Keratinocyte (primary cell): ENCODE results near the gene C19orf25. TPM values are rescaled to one million over a fixed set of nuclear protein-coding genes. Genes with fewer than 3 reads are reported as not detected.
A peak's percentile ranks its signal among the peaks of the same experiment; 100 is the strongest.

Experiments used
- DNase-seq: peaks from one replicate; pipeline ENCODE4 v3.0.0-alpha.2; 2011; ENCODE audit warnings: low read depth, missing footprints, low spot score
- FAIRE-seq: peaks from 2 replicates; lab custom pipeline; 2011; peaks lifted over from hg19 to GRCh38; lab: Jason Lieb, UNC
- H2AFZ ChIP-seq: 2 replicates; pipeline ENCODE4 v1.6.0; 2012; ENCODE audit warnings: low read length, control low read depth, inconsistent platforms; ENCODE audit not compliant: control insufficient read depth
- H3K27ac ChIP-seq: 2 replicates; pipeline ENCODE4 v1.5.1; 2011; ENCODE audit warnings: low read length; ENCODE audit not compliant: control insufficient read depth, insufficient read depth
- H3K27me3 ChIP-seq: 3 replicates; pipeline ENCODE4 v1.6.0; 2011; ENCODE audit warnings: low read length; ENCODE audit not compliant: control insufficient read depth, insufficient read depth; ENCODE audit errors: extremely low read depth
- H3K36me3 ChIP-seq, 2 experiments: 2 replicates in 1 of 2; 3 replicates in 1 of 2; pipeline ENCODE4 v1.5.1; 2011; ENCODE audit warnings: low read length in 2 of 2, mild to moderate bottlenecking in 1 of 2; ENCODE audit not compliant: control insufficient read depth in 2 of 2, insufficient read depth in 2 of 2; ENCODE audit errors: extremely low read depth in 1 of 2
- H3K4me1 ChIP-seq: 3 replicates; pipeline ENCODE4 v1.5.1; 2011; ENCODE audit warnings: low read length; ENCODE audit not compliant: control insufficient read depth, insufficient read depth; ENCODE audit errors: extremely low read depth
- H3K4me2 ChIP-seq: 3 replicates; pipeline ENCODE4 v1.6.0; 2011; ENCODE audit warnings: low read depth, low read length; ENCODE audit not compliant: control insufficient read depth, insufficient read depth; ENCODE audit errors: extremely low read depth
- H3K4me3 ChIP-seq, 3 experiments: fragments of 200-600 bp in 1 of 3; sonication (generic) in 1 of 3; 2 replicates in 2 of 3; 3 replicates in 1 of 3; pipeline ENCODE4 v1.5.1; 2011 to 2016; ENCODE audit warnings: low read length in 3 of 3, mild to moderate bottlenecking in 3 of 3, control low read depth in 2 of 3, inconsistent platforms in 1 of 3, low read depth in 1 of 3, mixed read lengths in 1 of 3, mixed run types in 1 of 3, moderate library complexity in 1 of 3; ENCODE audit not compliant: control insufficient read depth in 2 of 3, insufficient read depth in 2 of 3; ENCODE audit errors: extremely low read depth in 1 of 3
- H3K79me2 ChIP-seq: 2 replicates; pipeline ENCODE4 v1.6.0; 2012; ENCODE audit warnings: low read length; ENCODE audit not compliant: control insufficient read depth, insufficient read depth
- H3K9ac ChIP-seq: 3 replicates; pipeline ENCODE4 v1.6.0; 2011; ENCODE audit warnings: low read length; ENCODE audit not compliant: control insufficient read depth, insufficient read depth; ENCODE audit errors: extremely low read depth
- H3K9me1 ChIP-seq: 3 replicates; pipeline ENCODE4 v1.6.0; 2011; ENCODE audit warnings: low read length; ENCODE audit not compliant: control insufficient read depth, insufficient read depth; ENCODE audit errors: extremely low read depth
- H3K9me3 ChIP-seq: 2 replicates; pipeline ENCODE4 v1.5.1; 2012; ENCODE audit warnings: low read depth, low read length; ENCODE audit not compliant: control insufficient read depth
- H4K20me1 ChIP-seq: 3 replicates; pipeline ENCODE4 v1.6.0; 2011; ENCODE audit warnings: low read length; ENCODE audit not compliant: control insufficient read depth, insufficient read depth; ENCODE audit errors: extremely low read depth
- CTCF ChIP-seq, 3 experiments: IDR thresholded peaks in 1 of 3; conservative IDR thresholded peaks in 1 of 3; optimal IDR thresholded peaks in 1 of 3; 2 replicates in 2 of 3; 3 replicates in 1 of 3; pipeline versions ENCODE3 to v1.5.1; 2011; ENCODE audit warnings: low read length in 3 of 3, mild to moderate bottlenecking in 3 of 3, moderate library complexity in 2 of 3, control low read depth in 1 of 3, inconsistent platforms in 1 of 3; ENCODE audit not compliant: insufficient read depth in 2 of 3; ENCODE audit errors: extremely low read depth in 1 of 3
- EZH2 ChIP-seq: IDR thresholded peaks from one replicate; pipeline ENCODE4 v1.6.1; 2012; ENCODE audit warnings: inconsistent platforms, mild to moderate bottlenecking, low read length, moderate library complexity
- dilution Hi-C: fragments of 300-500 bp; cut with MboI; formaldehyde crosslinking; loops from one replicate; pipeline ENCODE4 v1.7.0; 2020; ENCODE audit warnings: low sequenced_read_pairs; ENCODE audit not compliant: extremely low pct_ligation_motif_present
- polyA plus RNA-seq, 5 experiments: library from polyadenylated mRNA; depleted of rRNA in 3 of 5; stranded (reverse) in 3 of 5; stranded (forward) in 1 of 5; unstranded in 1 of 5; fragments of >200 nt; gene quantifications; 1 replicate in 1 of 5; 2 replicates in 3 of 5; 3 replicates in 1 of 5; pipeline versions ENCODE4 v1.2.1 to v1.2.3, GENCODE V29; 2011 to 2012; ENCODE audit warnings: missing spikeins in 2 of 5, low read depth in 1 of 5, low replicate concordance in 1 of 5

Gene C19orf25
- polyA plus RNA-seq, 1 donor (not counting 4 experiments of a cell fraction or from before 2014, with no cell fraction given): 11.2 TPM

- Histone ChIP-seq H3K9me1 (no peaks in the 10 kb centered on the region), H3K79me2 (peaks cover 40% of the 10 kb centered on the region), H3K4me3 (peak overlapping the region in 1 of 3 experiments; percentile 96), H3K4me2 (peak overlapping the region; percentile 14), H3K27me3 (no peaks in the 10 kb centered on the region), H3K36me3 (peaks cover 41 to 42% of the 10 kb centered on the region in 2 experiments), H3K9ac (no peak overlapping the region), H3K9me3 (no peaks in the 10 kb centered on the region), H4K20me1 (peaks cover 22% of the 10 kb centered on the region), H3K27ac (no peak overlapping the region), H2AFZ (no peak overlapping the region), H3K4me1 (peaks cover 12% of the 10 kb centered on the region)
- FAIRE-seq: no peak
- dilution Hi-C loops: no loop called here
- DNase-seq: no peak
- TF ChIP-seq EZH2 (no peak), CTCF (optimal IDR thresholded peaks at IDR 0.05 in 1 of 3, IDR thresholded peaks at IDR 0.05 in 1 of 3, conservative IDR thresholded peaks at IDR 0.05 in 1 of 3; ENCODE audit: extremely low read depth in 1 of 3, insufficient read depth in 2 of 3, low read length in 3 of 3) (no peak)
These were observed 41.4 kb downstream of the C19orf25 start for GRCh38 chr19:1437609-1438008.

DNA sequence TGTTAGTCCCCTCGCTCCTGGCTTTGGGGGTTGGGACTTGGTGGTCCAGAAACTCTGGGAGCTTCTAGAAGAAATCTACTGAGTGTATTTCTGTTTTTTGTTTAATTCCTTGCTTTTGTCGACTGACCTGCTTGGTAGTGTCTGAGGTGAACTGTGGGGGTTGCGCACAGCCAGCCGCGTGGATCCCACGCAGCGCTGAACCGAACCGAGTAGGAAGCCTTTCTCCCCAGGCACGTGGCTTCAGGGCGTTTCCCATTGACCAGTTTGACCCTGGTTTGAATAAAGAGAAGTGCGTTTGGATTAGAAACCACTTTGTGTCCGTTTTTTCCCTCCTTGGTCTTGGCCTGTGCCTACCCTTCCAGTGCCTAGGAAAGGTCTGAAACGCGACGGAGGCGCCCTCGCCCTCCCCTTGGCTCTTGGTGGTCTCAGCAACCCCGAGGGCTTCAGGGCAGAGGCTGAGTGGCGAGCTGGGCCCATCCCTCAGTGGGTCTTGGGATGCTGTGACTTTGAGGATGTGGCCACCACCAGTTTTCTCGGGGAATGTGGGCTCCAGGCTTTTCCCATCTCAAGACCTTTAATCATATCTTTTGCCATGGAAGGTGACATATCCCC, 43.5 kb downstream of the C19orf25 start:
- no peaks in the 10 kb centered on the region for H3K9me3 ChIP-seq
- peaks cover 6% of the 10 kb centered on the region for H3K4me1 ChIP-seq
- DNase-seq (no peak), FAIRE-seq (no peak)
- H4K20me1 ChIP-seq: peaks cover 10% of the 10 kb centered on the region
- TF ChIP-seq CTCF (optimal IDR thresholded peaks at IDR 0.05 in 1 of 3, IDR thresholded peaks at IDR 0.05 in 1 of 3, conservative IDR thresholded peaks at IDR 0.05 in 1 of 3; ENCODE audit: extremely low read depth in 1 of 3, insufficient read depth in 2 of 3, low read length in 3 of 3) (no peak), EZH2 (no peak)
- no peaks in the 10 kb centered on the region for H3K27me3 ChIP-seq
- no peak overlapping the region for H3K4me3 ChIP-seq
- H3K79me2 ChIP-seq: peaks cover 33% of the 10 kb centered on the region
- dilution Hi-C loops: no loop called here
- no peak overlapping the region for H3K9ac ChIP-seq
- H2AFZ ChIP-seq: no peak overlapping the region
- H3K9me1 ChIP-seq: no peaks in the 10 kb centered on the region
- no peak overlapping the region for H3K4me2 ChIP-seq
- peaks cover 32 to 33% of the 10 kb centered on the region in 2 experiments for H3K36me3 ChIP-seq
- H3K27ac ChIP-seq: no peak overlapping the region
